Ectodermal cell (in vitro differentiated cells): ENCODE measurements around the gene ZNF576. TPM values are rescaled to one million over a fixed set of nuclear protein-coding genes. Genes with fewer than 3 reads are reported as not detected.
"Not testable (repeated sequence)": the region's sequence is repeated elsewhere in the genome, so short reads cannot be mapped to it uniquely, and the experiment has no call there.

ENCODE experiments used
- H3K27ac ChIP-seq: 2 replicates; pipeline ENCODE4 v1.7.0; 2013; ENCODE audit warnings: mild to moderate bottlenecking, low read depth, low read length; ENCODE audit not compliant: insufficient read depth, poor library complexity, severe bottlenecking
- H3K27me3 ChIP-seq: 2 replicates; pipeline ENCODE4 v1.7.0; 2013; ENCODE audit warnings: mild to moderate bottlenecking, low read length; ENCODE audit not compliant: insufficient read depth, control insufficient read depth, poor library complexity, severe bottlenecking
- H3K36me3 ChIP-seq: one replicate; pipeline ENCODE4 v1.7.0; 2013; ENCODE audit warnings: low read length; ENCODE audit not compliant: control insufficient read depth, insufficient read depth
- H3K4me1 ChIP-seq: one replicate; pipeline ENCODE4 v1.7.0; 2013; ENCODE audit warnings: low read length; ENCODE audit not compliant: control insufficient read depth, insufficient read depth
- H3K4me3 ChIP-seq: 2 replicates; pipeline ENCODE4 v1.7.0; 2013; ENCODE audit warnings: low read depth, low read length, control low read depth; ENCODE audit not compliant: insufficient read depth
- H3K9me3 ChIP-seq: 2 replicates; pipeline ENCODE4 v1.7.0; 2013; ENCODE audit warnings: mild to moderate bottlenecking, low read length, moderate library complexity; ENCODE audit not compliant: control insufficient read depth
- WGBS, 2 experiments: methylation state at CpG; one replicate each; pipeline ENCODE4 v1.1.7; 2013; ENCODE audit warnings: missing lambda C conversion rate in 2 of 2; 5-methylcytosine and 5-hydroxymethylcytosine counted together
- polyA plus RNA-seq, 4 experiments: library from polyadenylated mRNA; stranded (reverse); fragments of 50-300 nt; gene quantifications; one replicate each; pipeline ENCODE4 v1.2.3, GENCODE V29; 2013

Gene ZNF576
- polyA plus RNA-seq (2013, experiment 1 of 4), result 11.6 TPM
- polyA plus RNA-seq (2013, experiment 2 of 4), result 11.6 TPM
- 10.6 TPM for polyA plus RNA-seq (2013, experiment 3 of 4)
- polyA plus RNA-seq (2013, experiment 4 of 4), result 11.6 TPM

- H3K36me3 ChIP-seq, result peaks cover 25% of the 10 kb centered on the region
- H3K9me3 ChIP-seq, result no peaks in the 10 kb centered on the region
- peaks cover 7% of the 10 kb centered on the region for H3K4me1 ChIP-seq
- 0% methylated on average over 60 of the region's 60 CpGs for WGBS, 2 experiments
- no peaks in the 10 kb centered on the region for H3K27me3 ChIP-seq
- H3K27ac ChIP-seq, result peak within 1 kb of the TSS; percentile 100
- peak within 1 kb of the TSS; percentile 78 for H3K4me3 ChIP-seq
Measured at GRCh38 chr19:43595999-43596841, at the start of gene ZNF576, which contains the start of gene IRGQ. TSS of gene ZNF576 (plus strand) at chr19:43596595. CDS start at chr19:43597109, 514 bp downstream. TSS of gene IRGQ (minus strand) at chr19:43596134. CDS start at chr19:43595338, 796 bp downstream.

GRCh38 chr19:43547926-43548325 is 48.5 kb upstream of the ZNF576 start:
- H3K36me3 ChIP-seq, result peaks cover 55% of the 10 kb centered on the region
- H3K4me3 ChIP-seq, H3K27me3 ChIP-seq, H3K9me3 ChIP-seq, H3K4me1 ChIP-seq, H3K27ac ChIP-seq: not testable (repeated sequence)
- WGBS, 2 experiments, result 90 to 99% methylated on average over 2 to 15 of the region's 24 CpGs

- H3K27ac ChIP-seq, result no peak overlapping the region
- no peaks in the 10 kb centered on the region for H3K9me3 ChIP-seq
- no peaks in the 10 kb centered on the region for H3K4me1 ChIP-seq
- H3K27me3 ChIP-seq, result no peaks in the 10 kb centered on the region
- H3K4me3 ChIP-seq, result no peak overlapping the region
- 98% methylated on average over 2 of the region's 2 CpGs for WGBS, 2 experiments
- peaks cover 48% of the 10 kb centered on the region for H3K36me3 ChIP-seq
Measured at GRCh38 chr19:43548706-43549105, 47.7 kb upstream of the ZNF576 start.

GRCh38 chr19:43551399-43552197 is 44.8 kb upstream of the ZNF576 start:
- WGBS, 2 experiments, result 91 to 92% methylated on average over 23 of the region's 23 CpGs
- Histone ChIP-seq H3K27me3 (no peaks in the 10 kb centered on the region), H3K36me3 (peaks cover 51% of the 10 kb centered on the region), H3K4me1 (no peaks in the 10 kb centered on the region), H3K9me3 (no peaks in the 10 kb centered on the region), H3K4me3 (no peak overlapping the region), H3K27ac (no peak overlapping the region)

GRCh38 chr19:43552198-43552450 is 44.3 kb upstream of the ZNF576 start:
- no peaks in the 10 kb centered on the region for H3K9me3 ChIP-seq
- H3K27me3 ChIP-seq, result no peaks in the 10 kb centered on the region
- no peak overlapping the region for H3K27ac ChIP-seq
- H3K4me3 ChIP-seq, result no peak overlapping the region
- H3K4me1 ChIP-seq, result no peaks in the 10 kb centered on the region
- 77 to 78% methylated on average over 3 of the region's 3 CpGs for WGBS, 2 experiments
- H3K36me3 ChIP-seq, result peaks cover 48% of the 10 kb centered on the region

GRCh38 chr19:43552616-43553015 is 43.8 kb upstream of the ZNF576 start:
- Histone ChIP-seq H3K27me3 (no peaks in the 10 kb centered on the region), H3K4me1 (no peaks in the 10 kb centered on the region), H3K9me3 (no peaks in the 10 kb centered on the region), H3K4me3 (no peak overlapping the region), H3K27ac (no peak overlapping the region), H3K36me3 (peaks cover 46% of the 10 kb centered on the region)
- WGBS, 2 experiments, result 79 to 87% methylated on average over 3 of the region's 3 CpGs

- 97% methylated on average over 4 of the region's 4 CpGs for WGBS, 2 experiments
- H3K27me3 ChIP-seq, result no peaks in the 10 kb centered on the region
- no peaks in the 10 kb centered on the region for H3K4me1 ChIP-seq
- H3K4me3 ChIP-seq, result no peak overlapping the region
- H3K36me3 ChIP-seq, result peaks cover 45% of the 10 kb centered on the region
- H3K9me3 ChIP-seq, result no peaks in the 10 kb centered on the region
- H3K27ac ChIP-seq, result no peak overlapping the region
Measured at GRCh38 chr19:43553656-43554055, 42.7 kb upstream of the ZNF576 start.

GRCh38 chr19:43554317-43554895 is 42.0 kb upstream of the ZNF576 start:
- no peaks in the 10 kb centered on the region for H3K4me1 ChIP-seq
- H3K27ac ChIP-seq, result no peak overlapping the region
- no peaks in the 10 kb centered on the region for H3K27me3 ChIP-seq
- 96 to 97% methylated on average over 15 of the region's 15 CpGs for WGBS, 2 experiments
- peaks cover 41% of the 10 kb centered on the region for H3K36me3 ChIP-seq
- no peak overlapping the region for H3K4me3 ChIP-seq
- H3K9me3 ChIP-seq, result no peaks in the 10 kb centered on the region

GRCh38 chr19:43555185-43555770 is 41.1 kb upstream of the ZNF576 start:
- no peaks in the 10 kb centered on the region for H3K4me1 ChIP-seq
- peaks cover 33% of the 10 kb centered on the region for H3K36me3 ChIP-seq
- no peaks in the 10 kb centered on the region for H3K27me3 ChIP-seq
- WGBS, 2 experiments, result 41 to 45% methylated on average over 8 of the region's 8 CpGs
- H3K9me3 ChIP-seq, result no peaks in the 10 kb centered on the region
- H3K4me3 ChIP-seq, result no peak overlapping the region
- H3K27ac ChIP-seq, result no peak overlapping the region

- H3K36me3 ChIP-seq, result peaks cover 4% of the 10 kb centered on the region
- no peak overlapping the region for H3K4me3 ChIP-seq
- H3K4me1 ChIP-seq, result no peaks in the 10 kb centered on the region
- no peak overlapping the region for H3K27ac ChIP-seq
- 90 to 92% methylated on average over 6 of the region's 6 CpGs for WGBS, 2 experiments
- no peaks in the 10 kb centered on the region for H3K9me3 ChIP-seq
- no peaks in the 10 kb centered on the region for H3K27me3 ChIP-seq
Measured at GRCh38 chr19:43560687-43561086, 35.7 kb upstream of the ZNF576 start.
